Measurements from ENCODE around the gene DPM2.

DPM2 gene

DNA sequence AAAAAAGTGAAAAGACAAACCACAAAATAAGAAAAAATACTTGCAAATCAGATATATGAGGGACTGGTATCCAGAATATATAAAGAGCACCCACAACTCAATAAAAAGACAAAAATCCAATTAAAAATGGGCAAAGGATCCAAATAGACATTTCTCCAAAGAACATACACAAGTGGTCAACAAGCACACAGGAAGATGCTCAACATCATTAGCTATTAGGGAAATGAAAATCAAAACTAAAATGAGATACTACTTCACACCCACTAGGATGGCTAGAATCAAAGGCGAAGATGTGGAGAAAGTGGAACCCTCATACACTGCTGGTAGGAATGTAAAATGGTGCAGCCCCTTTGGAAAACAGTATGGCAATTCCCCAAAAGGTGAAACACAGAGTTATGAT is 21.1 kb upstream of the DPM2 start:
- in situ Hi-C loops (cut with MboI; ENCODE audit: low sequenced_read_pairs) = no loop called here

GRCh38 chr9:127955294-127956015 is 17.8 kb upstream of the DPM2 start:
- in situ Hi-C loops (cut with MboI; ENCODE audit: low sequenced_read_pairs) = no loop called here

DNA sequence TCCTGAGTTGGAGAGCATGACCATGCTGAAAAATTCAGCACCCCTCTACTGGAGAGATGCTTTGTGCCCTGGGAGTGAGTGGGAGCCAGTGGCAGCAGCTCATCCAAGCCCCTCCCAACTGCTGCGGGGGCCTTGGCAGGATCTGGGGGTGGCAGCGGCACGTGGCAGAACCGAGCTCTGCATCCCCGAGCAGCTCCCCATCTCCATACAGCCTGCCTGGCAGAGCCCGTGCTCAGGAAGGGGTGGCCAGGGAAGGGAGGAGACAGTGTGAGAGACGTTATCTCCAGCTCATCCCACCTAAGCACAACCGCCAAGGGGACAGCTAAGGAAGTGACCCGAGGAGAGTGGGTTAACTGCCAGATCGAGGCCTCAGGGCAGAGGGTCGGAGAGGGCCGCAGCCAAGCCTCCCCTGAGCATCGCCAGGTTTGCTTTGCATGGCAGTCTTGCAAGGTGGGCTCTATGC is 17.2 kb upstream of the DPM2 start:
- in situ Hi-C loops (cut with MboI; ENCODE audit: low sequenced_read_pairs) = no loop called here

DNA sequence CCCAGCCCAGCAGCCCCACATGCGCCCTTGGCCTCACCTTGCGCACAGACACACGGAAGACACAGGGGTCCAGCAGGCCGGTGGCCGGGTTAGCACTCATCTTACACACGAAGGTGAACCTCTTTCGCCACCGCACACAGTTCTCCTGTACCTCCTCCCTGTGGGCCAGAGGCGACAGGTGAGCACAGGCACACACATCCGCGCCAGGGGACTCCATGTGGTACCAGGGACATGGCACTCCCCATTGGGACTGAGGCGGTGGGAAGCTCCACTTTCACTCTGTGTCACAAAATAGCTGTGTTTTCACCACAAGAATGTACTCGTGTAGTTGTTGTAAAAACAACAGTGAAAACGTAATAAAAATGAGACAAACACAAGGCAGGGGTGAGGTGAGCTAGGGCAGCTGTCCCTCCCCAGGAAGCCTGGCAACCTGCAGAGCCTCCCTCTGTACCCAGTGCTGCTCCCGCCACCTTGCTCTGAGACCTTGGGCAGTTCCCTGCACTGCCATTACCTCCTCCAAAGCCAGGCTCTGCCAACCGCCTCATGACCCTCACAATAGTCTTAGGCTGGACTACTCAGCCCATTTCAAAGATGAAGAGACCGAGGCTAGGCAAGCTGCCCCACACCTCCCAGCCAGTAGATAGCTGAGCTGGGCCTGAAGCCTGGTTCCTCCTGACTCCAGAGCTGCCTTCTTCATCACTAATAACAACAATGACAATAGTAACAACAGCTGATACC is 16.3 kb upstream of the DPM2 start:
- in situ Hi-C loops (cut with MboI; ENCODE audit: low sequenced_read_pairs) = no loop called here

- in situ Hi-C loops (cut with MboI; ENCODE audit: low sequenced_read_pairs) = no loop called here
Observed at GRCh38 chr9:127953154-127953553, 15.5 kb upstream of the DPM2 start.

GRCh38 chr9:127950513-127951289 is 13.0 kb upstream of the DPM2 start:
- in situ Hi-C loops (cut with MboI; ENCODE audit: low sequenced_read_pairs) = no loop called here

GRCh38 chr9:127949827-127950512 is 12.3 kb upstream of the DPM2 start:
- in situ Hi-C loops (cut with MboI; ENCODE audit: low sequenced_read_pairs) = loop anchor here (25.0 kb wide), 1 partner anchor 87 kb away; no protein-coding TSS in a partner anchor

GRCh38 chr9:127947841-127948710 is 10.4 kb upstream of the DPM2 start:
- in situ Hi-C loops (cut with MboI; ENCODE audit: low sequenced_read_pairs) = loop anchor here (25.0 kb wide), 1 partner anchor 89 kb away; no protein-coding TSS in a partner anchor

DNA sequence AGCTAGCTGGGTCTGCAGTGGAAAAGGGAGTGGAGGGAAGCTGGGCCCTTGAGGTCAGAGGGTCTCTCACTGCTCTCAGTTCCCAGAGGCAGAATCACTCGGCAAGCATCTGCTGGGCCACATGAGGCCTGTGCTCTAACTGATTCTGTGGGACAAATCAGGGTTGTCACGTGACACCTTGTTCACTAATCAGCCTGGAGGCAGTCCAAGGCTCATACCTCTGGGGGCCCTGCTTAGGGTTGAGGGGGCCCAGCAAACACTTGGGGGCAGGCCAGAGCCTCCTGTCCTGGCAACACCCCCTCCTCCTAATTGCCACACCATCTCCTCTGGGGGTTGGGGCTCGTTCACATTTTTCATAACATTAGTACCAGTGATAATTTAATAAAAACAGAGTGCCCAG is 9.1 kb upstream of the DPM2 start:
- in situ Hi-C loops (cut with MboI; ENCODE audit: low sequenced_read_pairs) = loop anchor here (25.0 kb wide), 1 partner anchor 91 kb away; no protein-coding TSS in a partner anchor

DNA sequence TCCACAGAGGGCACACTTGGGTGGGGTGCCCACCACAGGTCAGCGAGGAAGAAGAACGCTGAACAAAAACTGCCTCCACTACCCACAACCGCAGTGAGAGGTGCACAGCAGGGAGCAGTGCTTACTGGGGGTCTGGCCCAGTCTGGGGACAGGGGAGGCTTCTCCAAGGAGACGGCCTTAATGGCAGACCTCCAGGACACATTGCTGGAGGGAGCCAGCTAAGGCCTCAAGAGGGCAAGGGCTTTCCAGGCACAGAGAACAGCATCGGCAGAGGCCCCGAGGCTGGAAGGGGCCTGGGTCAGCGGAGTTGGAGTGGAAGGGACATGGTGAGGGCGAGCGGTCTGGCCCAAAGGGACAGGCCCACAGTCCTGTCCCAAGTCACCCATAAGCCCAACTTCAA is 8.3 kb upstream of the DPM2 start:
- in situ Hi-C loops (cut with MboI; ENCODE audit: low sequenced_read_pairs) = loop anchor here (25.0 kb wide), 1 partner anchor 91 kb away; no protein-coding TSS in a partner anchor

GRCh38 chr9:127945338-127945737 is 7.7 kb upstream of the DPM2 start:
- in situ Hi-C loops (cut with MboI; ENCODE audit: low sequenced_read_pairs) = loop anchor here (25.0 kb wide), 1 partner anchor 92 kb away; no protein-coding TSS in a partner anchor

DNA sequence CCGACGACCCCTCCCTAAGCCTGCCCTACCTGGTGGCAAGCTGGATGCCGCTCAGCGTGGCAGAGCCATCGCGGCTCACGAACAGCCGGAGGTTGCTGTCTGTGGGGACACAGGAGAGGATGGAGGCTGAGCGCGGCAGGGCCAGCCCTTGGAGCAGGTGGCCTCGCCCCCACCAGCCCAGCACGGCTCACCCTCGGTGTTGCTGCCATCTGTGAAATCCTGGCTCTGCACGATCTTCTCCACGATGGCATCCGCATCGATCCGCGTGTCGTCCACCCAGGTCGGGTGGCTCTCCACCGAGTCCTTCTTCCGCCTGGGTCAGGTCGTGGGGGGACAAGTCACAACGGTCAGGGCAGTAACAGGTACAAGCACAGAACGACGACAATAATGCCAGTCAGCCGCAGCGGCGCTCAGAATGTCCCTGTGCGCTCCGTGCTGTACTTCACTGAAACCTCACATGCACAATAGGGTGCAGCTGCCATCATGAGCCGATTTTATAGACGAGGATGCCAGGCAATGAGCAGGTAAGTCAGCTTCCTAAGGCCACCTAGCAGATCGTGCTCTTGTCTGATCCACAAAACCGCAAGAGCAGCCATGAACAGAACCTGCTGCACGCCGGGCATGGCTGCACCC is 7.0 kb upstream of the DPM2 start:
- in situ Hi-C loops (cut with MboI; ENCODE audit: low sequenced_read_pairs) = loop anchor here (25.0 kb wide), 1 partner anchor 93 kb away; no protein-coding TSS in a partner anchor

DNA sequence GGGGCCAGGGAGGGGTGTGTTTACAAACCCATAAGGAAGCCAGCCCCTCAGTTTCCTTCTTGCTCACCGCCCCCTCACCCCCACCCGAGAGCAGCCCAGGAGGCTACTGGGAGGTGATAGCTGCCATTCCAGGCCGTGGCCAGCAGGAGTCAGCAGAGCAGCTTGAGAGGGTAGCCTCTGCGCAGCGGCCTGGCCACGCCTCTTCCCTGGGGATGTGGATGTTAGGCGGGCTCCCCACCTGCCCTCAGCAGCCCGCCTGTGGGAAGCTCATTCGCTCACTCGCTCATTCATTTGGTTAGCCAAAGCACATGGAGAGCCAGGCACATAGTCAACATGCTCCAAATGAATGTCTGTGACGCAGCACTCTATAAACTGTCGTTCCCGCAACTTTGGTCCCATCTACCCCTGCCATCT is 6.1 kb upstream of the DPM2 start:
- in situ Hi-C loops (cut with MboI; ENCODE audit: low sequenced_read_pairs) = loop anchor here (25.0 kb wide), 1 partner anchor 94 kb away; no protein-coding TSS in a partner anchor

- in situ Hi-C loops (cut with MboI; ENCODE audit: low sequenced_read_pairs) = loop anchor here (25.0 kb wide), 1 partner anchor 94 kb away; no protein-coding TSS in a partner anchor
Observed at GRCh38 chr9:127943011-127943662, 5.5 kb upstream of the DPM2 start.

- in situ Hi-C loops (cut with MboI; ENCODE audit: low sequenced_read_pairs) = loop anchor here (25.0 kb wide), 1 partner anchor 95 kb away; no protein-coding TSS in a partner anchor
Observed at GRCh38 chr9:127942216-127943010, 4.8 kb upstream of the DPM2 start.

- in situ Hi-C loops (cut with MboI; ENCODE audit: low sequenced_read_pairs) = loop anchor here (25.0 kb wide), 1 partner anchor 95 kb away; no protein-coding TSS in a partner anchor
Observed at GRCh38 chr9:127941961-127942215, 4.2 kb upstream of the DPM2 start.

GRCh38 chr9:127941062-127941960 is 3.7 kb upstream of the DPM2 start:
- in situ Hi-C loops (cut with MboI; ENCODE audit: low sequenced_read_pairs) = loop anchor here (25.0 kb wide), 1 partner anchor 96 kb away; no protein-coding TSS in a partner anchor
